Activated CD8-positive, alpha-beta memory T cell treated with anti-CD3 and anti-CD28 coated beads for 36 hours (primary cell): Measurements from ENCODE around the gene ALDH7A1. TPM values are rescaled to one million over a fixed set of nuclear protein-coding genes. Genes with fewer than 3 reads are reported as not detected.
"Not testable (repeated sequence)": the region's sequence is repeated elsewhere in the genome, so short reads cannot be mapped to it uniquely, and the experiment has no call there.

Experiments
- CTCF ChIA-PET: fragments of 350-600 bp; sonication (Branson Sonifier 250); formaldehyde crosslinking; loops from one replicate; lab custom pipeline; 2021; ENCODE audit warnings: antibody characterized with exemption; lab: Charles Lee
- POLR2A ChIA-PET: fragments of 350-600 bp; sonication (Branson Sonifier 250); formaldehyde crosslinking; loops from one replicate; lab custom pipeline; 2021; ENCODE audit warnings: antibody characterized with exemption; lab: Charles Lee
- total RNA-seq, 2 experiments: library from RNA; stranded (reverse); gene quantifications; one replicate each; pipeline ENCODE4 v1.2.3, GENCODE V29; 2021

The ALDH7A1 gene
- total RNA-seq, 2 experiments from 2014 or later, result 6.6 to 6.8 TPM

- POLR2A ChIA-PET, result interaction anchor here (0.7 to 1.6 kb wide), 2 partner anchors 87 to 178 kb away, joined by 3 to 8 read pairs; no protein-coding TSS in a partner anchor
- CTCF ChIA-PET, result interaction anchor here (1.1 to 1.9 kb wide), 2 partner anchors 18 to 178 kb away, joined by 3 to 6 read pairs; no protein-coding TSS in a partner anchor
Measured at GRCh38 chr5:126599971-126600630, 5.1 kb upstream of the ALDH7A1 start.

GRCh38 chr5:126599499-126599898 lies 4.5 kb upstream of the ALDH7A1 start:
- CTCF ChIA-PET, result interaction anchor here (1.1 kb wide), 1 partner anchor 17 kb away, joined by 3 read pairs; no protein-coding TSS in a partner anchor
- POLR2A ChIA-PET, result no interaction called here

GRCh38 chr5:126597156-126597555 lies 2.1 kb upstream of the ALDH7A1 start:
- ChIA-PET POLR2A (no interaction called here), CTCF (no interaction called here)

GRCh38 chr5:126595486-126596083 lies 566 bp upstream of the ALDH7A1 start:
- POLR2A ChIA-PET, result interaction anchor here (0.6 to 1.8 kb wide), 2 partner anchors 182 to 194 kb away, joined by 4 to 5 read pairs; no protein-coding TSS in a partner anchor
- CTCF ChIA-PET, result interaction anchor here (0.6 to 1.1 kb wide), 3 partner anchors 173 to 182 kb away, joined by 4 read pairs; partner anchors contain the start of gene LMNB1

GRCh38 chr5:126591549-126591948 lies 3.5 kb downstream of the ALDH7A1 start:
- CTCF ChIA-PET, result no interaction called here
- POLR2A ChIA-PET, result no interaction called here

- CTCF ChIA-PET, result no interaction called here
Measured at GRCh38 chr5:126589536-126590297, 5.3 kb downstream of the ALDH7A1 start.

GRCh38 chr5:126587551-126588390 lies 7.2 kb downstream of the ALDH7A1 start:
- ChIA-PET CTCF (no interaction called here), POLR2A (no interaction called here)

More at GRCh38 chr5:126589536-126590297, 5.3 kb downstream of the ALDH7A1 start:
- POLR2A ChIA-PET, result no interaction called here

- CTCF ChIA-PET, result no interaction called here
- POLR2A ChIA-PET, result no interaction called here
Measured at GRCh38 chr5:126583761-126584160, 11.3 kb downstream of the ALDH7A1 start.

GRCh38 chr5:126579716-126580115 lies 15.3 kb downstream of the ALDH7A1 start:
- CTCF ChIA-PET, result no interaction called here
- POLR2A ChIA-PET, result no interaction called here

GRCh38 chr5:126577415-126577814 lies 17.6 kb downstream of the ALDH7A1 start:
- ChIA-PET POLR2A (no interaction called here), CTCF (no interaction called here)

GRCh38 chr5:126576974-126577373 lies 18.0 kb downstream of the ALDH7A1 start:
- ChIA-PET POLR2A (no interaction called here), CTCF (no interaction called here)

GRCh38 chr5:126575644-126576043 lies 19.4 kb downstream of the ALDH7A1 start:
- ChIA-PET CTCF (no interaction called here), POLR2A (no interaction called here)

GRCh38 chr5:126568206-126568755 lies 26.7 kb downstream of the ALDH7A1 start:
- POLR2A ChIA-PET, result no interaction called here
- CTCF ChIA-PET, result no interaction called here

- CTCF ChIA-PET, result no interaction called here
- POLR2A ChIA-PET, result no interaction called here
Measured at GRCh38 chr5:126562823-126563222, 32.2 kb downstream of the ALDH7A1 start.

GRCh38 chr5:126561908-126562307 lies 33.1 kb downstream of the ALDH7A1 start:
- ChIA-PET CTCF (no interaction called here), POLR2A (no interaction called here)

- CTCF ChIA-PET, POLR2A ChIA-PET: not testable (repeated sequence)
Measured at GRCh38 chr5:126555101-126555500, 39.9 kb downstream of the ALDH7A1 start.

- POLR2A ChIA-PET, result interaction anchor here (0.6 kb wide), 1 partner anchor 11 kb away, joined by 3 read pairs; no protein-coding TSS in a partner anchor
- CTCF ChIA-PET, result no interaction called here
Measured at GRCh38 chr5:126552614-126553013, 42.4 kb downstream of the ALDH7A1 start.

- ChIA-PET CTCF (interaction anchor here (0.7 to 5.7 kb wide), 3 partner anchors 13 to 1141 kb away, joined by 4 to 29 read pairs (median 4); no protein-coding TSS in a partner anchor), POLR2A (no interaction called here)
Measured at GRCh38 chr5:126544087-126544740, 50.8 kb downstream of the ALDH7A1 start.
